ENCODE measurements around the gene FURIN. TPM values are rescaled to one million over a fixed set of nuclear protein-coding genes. Genes with fewer than 3 reads are reported as not detected.
"Not testable (repeated sequence)": the region's sequence is repeated elsewhere in the genome, so short reads cannot be mapped to it uniquely, and the experiment has no call there.

FURIN gene
- total RNA-seq, 1 donor from 2014 or later = 33.8 TPM

DNA sequence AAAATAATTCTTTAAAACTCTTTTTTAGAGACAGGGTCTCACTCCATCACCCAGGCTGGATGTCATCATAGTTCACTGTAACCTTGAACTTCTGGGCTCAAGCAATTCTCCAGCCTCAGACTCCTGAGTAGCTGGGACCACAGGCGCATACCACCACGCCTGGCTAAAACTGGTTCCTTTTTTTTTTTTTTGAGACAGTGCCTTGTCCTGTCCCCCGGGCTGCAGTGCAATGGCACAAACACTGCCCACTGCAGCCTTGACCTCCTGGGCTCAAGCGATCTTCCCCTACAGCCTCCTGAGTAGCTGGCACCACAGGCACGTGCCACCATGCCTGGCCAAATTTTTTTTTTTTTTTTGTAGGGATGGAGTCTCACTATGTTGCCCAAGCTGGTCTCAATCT, 23.7 kb upstream of the FURIN start:
- DNase-seq (ENCODE audit: low spot score) = no peak

GRCh38 chr15:90845201-90845949, 23.0 kb upstream of the FURIN start:
- no peak for DNase-seq (ENCODE audit: low spot score)

GRCh38 chr15:90849424-90849823, 19.0 kb upstream of the FURIN start:
- DNase-seq (ENCODE audit: low spot score) = not testable (repeated sequence)

DNA sequence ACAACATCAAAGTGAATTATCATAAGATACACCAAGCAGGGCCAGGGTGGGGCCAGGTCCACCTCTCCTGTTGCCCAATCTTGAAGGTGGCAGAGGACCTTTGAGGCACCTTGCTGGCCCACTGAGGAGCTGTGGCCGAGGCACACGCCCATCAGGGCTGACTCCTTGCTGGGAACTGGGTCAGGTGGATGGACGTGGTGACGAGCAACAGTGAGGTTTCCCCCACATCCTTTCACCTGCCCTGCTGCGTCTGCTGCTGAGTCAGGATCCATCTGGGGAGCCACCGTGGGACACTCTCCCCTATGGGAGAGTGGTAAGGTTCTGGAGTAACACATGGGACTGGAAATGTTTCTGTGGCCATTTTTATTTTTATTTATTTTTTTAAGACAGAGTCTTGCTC, 17.3 kb upstream of the FURIN start:
- DNase-seq (ENCODE audit: low spot score) = no peak

DNA sequence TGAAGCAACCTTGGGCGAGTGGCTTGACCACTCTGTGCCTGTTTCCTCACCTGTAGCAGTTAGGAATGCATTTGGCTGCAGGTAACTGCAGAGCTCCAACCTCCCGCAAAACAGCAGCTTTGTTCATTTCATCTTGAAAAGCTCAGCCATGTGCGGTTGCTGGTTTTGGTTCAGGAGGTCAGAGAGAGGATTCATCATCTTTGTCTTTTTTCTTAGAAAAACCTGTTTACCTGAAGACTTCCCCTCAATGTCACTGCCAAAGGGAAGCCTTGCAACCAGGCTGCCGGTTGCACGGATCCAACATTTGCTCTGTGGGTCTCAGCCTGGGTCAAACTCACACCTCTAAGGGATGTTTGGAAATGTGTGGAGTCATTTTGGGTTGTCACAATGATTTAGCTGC, 16.4 kb upstream of the FURIN start:
- DNase-seq (ENCODE audit: low spot score) = no peak

- no peak for DNase-seq (ENCODE audit: low spot score)
Observed at GRCh38 chr15:90855139-90855538, 13.2 kb upstream of the FURIN start.

DNA sequence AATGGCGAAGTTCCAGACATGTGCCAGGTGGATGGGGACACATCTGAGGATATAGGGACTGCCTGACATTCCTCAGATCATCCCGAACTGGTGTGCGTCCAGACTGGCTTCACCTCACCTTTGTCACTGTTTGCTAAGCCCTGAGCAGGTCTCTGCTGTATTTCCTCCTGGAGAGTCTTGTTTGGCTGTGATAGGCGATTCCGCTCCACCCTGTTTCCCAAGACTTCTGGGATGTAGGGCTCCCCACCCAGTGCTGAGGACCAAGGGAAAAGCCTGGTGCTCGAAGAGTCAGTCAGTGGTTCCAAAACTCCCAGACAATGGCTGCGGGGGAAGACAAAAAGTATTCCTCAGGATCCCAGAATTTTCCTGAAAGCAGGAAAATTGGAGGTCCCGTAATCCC, 11.1 kb upstream of the FURIN start:
- no peak for DNase-seq (ENCODE audit: low spot score)

DNA sequence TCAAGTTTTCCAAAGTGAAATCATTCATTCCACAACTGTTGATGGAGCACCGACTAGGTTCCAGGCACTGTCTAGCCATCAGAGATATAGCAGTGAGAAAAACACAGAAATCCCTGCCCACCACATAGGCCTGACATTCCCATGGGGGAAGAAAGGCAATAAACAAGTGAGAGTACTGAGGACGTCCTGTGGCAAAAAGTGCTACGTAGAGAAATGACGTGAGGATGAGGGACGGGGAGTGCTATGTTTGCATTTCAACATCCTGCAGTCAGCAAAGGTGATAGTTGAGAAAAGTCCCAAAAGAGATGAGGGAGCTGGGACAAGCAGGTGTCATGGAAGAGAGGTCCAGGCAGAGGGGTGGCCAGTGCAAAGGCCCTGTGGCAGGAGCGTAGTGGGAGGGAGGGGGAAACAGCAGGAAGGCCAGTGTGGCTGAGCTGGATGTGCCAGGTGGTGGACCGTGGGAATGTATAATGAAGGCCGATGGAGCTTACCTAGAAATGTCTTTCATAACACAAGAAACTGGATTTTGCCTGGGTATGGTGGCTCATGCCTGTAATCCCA, 10.4 kb upstream of the FURIN start:
- DNase-seq (ENCODE audit: low spot score) = no peak

- no peak for DNase-seq (ENCODE audit: low spot score)
Observed at GRCh38 chr15:90859234-90860131, 8.9 kb upstream of the FURIN start.

GRCh38 chr15:90860450-90860849, 7.9 kb upstream of the FURIN start:
- DNase-seq (ENCODE audit: low spot score) = no peak

DNA sequence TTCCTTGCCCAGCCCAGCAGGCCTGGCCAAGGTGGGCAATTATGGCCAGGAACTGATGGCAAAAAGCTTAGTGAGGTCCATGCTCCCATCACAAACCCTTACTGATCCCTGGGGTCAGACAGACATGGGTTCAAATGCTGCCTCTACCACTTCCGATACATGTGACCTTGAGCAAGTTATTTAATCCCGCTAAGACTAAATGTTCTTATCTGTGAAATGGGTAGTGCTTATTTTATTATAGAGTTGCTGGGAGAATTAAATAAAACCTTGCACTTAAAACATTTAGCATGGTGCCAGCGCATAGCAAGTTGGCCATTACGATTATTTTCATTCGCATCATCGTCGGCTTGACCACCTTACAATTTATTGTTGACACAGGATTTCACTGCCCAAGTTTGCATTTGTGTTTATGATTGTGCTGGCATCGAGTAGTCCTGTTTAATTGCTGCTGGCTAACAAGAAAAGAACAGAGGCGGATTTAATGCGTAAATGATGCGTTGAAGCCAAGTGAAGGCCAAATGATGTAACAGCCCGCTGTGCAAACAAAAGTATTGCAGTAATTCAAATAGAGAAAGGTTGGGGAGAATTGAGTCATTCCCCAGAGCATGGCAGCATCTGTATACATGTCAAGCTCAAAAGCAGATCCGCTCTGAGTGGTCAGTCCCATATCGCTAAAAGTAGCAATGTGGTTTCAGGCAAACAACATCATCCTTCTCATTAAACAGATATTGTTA, 7.3 kb upstream of the FURIN start:
- DNase-seq (ENCODE audit: low spot score) = no peak

DNA sequence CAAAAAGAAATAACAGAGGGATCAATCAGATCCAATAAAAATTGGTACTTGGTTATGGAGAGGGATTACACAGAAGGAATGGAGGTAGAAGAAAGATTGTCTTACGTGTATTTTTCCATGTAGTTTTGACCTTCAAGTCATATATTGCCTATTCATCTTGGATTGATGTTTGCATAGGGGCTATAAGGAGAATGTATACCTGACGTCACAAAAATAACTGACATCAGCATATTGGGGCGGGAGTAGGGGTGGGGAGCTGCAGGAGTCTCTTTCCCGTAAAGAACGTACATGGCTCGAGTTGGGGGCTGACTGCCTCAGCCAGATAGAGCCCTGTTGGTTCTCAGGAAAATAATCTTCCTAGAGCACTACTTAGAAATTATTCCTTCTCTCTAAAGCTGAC, 5.9 kb upstream of the FURIN start:
- no peak for DNase-seq (ENCODE audit: low spot score)

GRCh38 chr15:90862964-90863778, 5.2 kb upstream of the FURIN start:
- no peak for DNase-seq (ENCODE audit: low spot score)

GRCh38 chr15:90863987-90864386, 4.4 kb upstream of the FURIN start:
- no peak for DNase-seq (ENCODE audit: low spot score)

- DNase-seq (ENCODE audit: low spot score) = no peak
Observed at GRCh38 chr15:90864507-90864906, 3.9 kb upstream of the FURIN start.

- no peak for DNase-seq (ENCODE audit: low spot score)
Observed at GRCh38 chr15:90865702-90866101, 2.7 kb upstream of the FURIN start.

DNA sequence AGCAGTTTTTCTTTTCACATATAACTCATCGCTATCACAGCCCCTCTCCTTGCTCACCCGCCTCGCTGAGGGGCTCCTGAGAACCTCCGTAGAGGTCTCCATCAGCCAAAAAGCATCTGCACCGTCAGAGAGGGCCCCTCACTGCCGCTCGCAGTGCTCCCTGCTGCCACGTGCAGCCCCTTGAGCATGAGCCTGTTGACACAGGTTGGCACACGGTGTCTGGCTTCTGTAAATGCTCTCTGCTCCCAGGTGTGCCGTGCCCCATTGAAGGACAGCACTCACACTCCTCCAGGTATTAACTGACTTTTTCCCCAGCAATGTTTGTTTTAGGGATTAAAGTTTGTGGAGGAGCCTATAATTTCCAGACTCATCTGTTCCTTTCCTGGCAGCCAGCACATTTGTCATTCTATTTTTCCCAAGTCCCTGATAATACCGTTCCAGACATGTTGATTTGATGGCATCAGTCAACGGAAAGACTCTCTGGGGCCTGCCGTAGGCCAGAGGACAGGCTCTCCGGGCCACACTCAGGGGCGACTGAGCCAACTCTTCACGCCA, 2.1 kb upstream of the FURIN start:
- DNase-seq (ENCODE audit: low spot score) = no peak

DNA sequence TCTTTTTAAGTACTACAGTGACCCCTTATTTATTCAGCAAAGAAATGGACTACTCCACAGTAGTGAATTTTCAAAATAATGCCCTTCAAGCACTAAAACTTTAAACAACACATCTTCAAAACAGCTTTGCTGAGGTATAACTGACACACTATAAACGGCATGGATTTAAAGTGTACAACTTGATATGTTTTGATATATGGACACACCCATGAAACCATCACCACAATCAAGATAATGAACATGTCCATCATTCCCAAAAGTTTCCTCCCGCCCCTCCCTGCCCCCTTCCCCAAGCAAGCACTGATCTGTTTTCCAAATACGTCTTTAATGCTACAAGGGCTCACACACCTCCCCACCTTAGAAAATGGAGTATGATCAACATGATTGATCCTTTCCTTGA, 1.6 kb upstream of the FURIN start:
- no peak for DNase-seq (ENCODE audit: low spot score)

- no peak for DNase-seq (ENCODE audit: low spot score)
Observed at GRCh38 chr15:90869140-90869541, 753 bp downstream of the FURIN start.

GRCh38 chr15:90869601-90870353, 1.4 kb downstream of the FURIN start:
- DNase-seq (ENCODE audit: low spot score) = peak; percentile 49

Measured in mucosa of gallbladder (tissue), 1 donor.